GM12891 (cell line): ENCODE data around the gene KCTD6.

ENCODE experiments used
- POLR2A ChIP-seq: IDR thresholded peaks from 2 replicates; pipeline ENCODE4 v1.6.1; 2011; ENCODE audit warnings: low read depth, low read length, control low read depth
- POLR2AphosphoS5 ChIP-seq: IDR thresholded peaks from 2 replicates; pipeline ENCODE4 v1.6.1; 2011; ENCODE audit warnings: low read depth, low read length, control low read depth

DNA sequence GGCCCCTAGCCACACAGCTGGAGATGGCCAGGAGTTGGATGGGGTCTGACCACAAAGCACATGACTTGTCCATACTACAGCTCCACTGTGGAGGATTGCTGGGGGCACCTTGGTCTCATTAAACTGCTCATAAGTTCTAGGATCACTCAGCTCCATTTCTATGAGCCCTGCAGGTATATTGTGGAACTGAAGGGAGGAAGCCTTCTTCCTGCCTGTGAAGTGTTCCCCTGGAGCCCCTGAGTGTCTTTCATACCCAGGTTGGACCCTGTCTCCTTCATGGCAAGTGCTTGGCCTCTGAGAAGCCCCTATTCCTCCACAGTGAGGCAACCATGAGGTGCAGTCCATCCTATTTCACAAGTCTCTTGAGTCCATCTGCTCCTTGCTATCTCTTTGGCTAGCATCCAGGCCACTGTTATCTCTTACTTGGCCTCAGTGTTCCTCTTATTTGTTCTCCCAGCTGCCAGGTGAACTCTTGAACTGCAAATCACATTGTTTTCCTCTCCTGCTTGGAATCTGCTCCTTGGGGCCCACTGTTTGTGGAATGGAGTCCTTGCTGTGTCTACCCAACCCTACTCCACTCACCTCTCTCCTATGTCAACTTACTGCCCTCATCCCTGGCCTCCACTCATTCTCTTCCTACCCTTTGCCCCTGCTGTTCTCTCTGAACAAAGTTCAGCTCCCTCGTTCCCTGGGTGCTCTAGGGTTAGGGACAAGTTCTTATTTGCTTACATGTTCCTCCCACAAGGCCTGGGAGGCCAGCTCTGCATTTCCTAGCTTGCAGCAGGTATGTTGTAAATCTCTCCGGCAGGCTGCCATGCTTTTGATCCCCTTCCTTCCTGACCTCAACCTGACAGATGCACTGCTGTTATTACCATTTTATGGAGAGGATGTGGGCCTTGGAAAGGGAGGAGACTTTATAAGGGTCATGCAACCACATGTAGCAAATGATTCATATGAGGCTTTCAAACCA, 43.9 kb downstream of the KCTD6 start:
- no peak for TF ChIP-seq POLR2AphosphoS5
- no peak for TF ChIP-seq POLR2A
